Smooth muscle cell (in vitro differentiated cells): Measurements from ENCODE around the gene PCP4. TPM values are rescaled to one million over a fixed set of nuclear protein-coding genes. Genes with fewer than 3 reads are reported as not detected.

Experiments
- DNase-seq: peaks from one replicate; lab custom pipeline; 2025; ENCODE audit not compliant: unreplicated experiment; lab: John Stamatoyannopoulos, UW
- H2AFZ ChIP-seq: fragments of 200-600 bp; sonication (generic); 2 replicates; pipeline ENCODE4 v1.6.0; 2016; ENCODE audit warnings: antibody characterized with exemption, low read depth, mild to moderate bottlenecking
- H3F3A ChIP-seq: fragments of 200-600 bp; sonication (generic); 2 replicates; pipeline ENCODE4 v1.6.0; 2017; ENCODE audit warnings: antibody characterized with exemption, low read depth
- H3K27ac ChIP-seq: fragments of 200-600 bp; sonication (generic); 2 replicates; pipeline ENCODE4 v1.5.1; 2016; ENCODE audit warnings: low read depth, mild to moderate bottlenecking
- H3K27me3 ChIP-seq: fragments of 200-600 bp; sonication (generic); 2 replicates; pipeline ENCODE4 v1.6.1; 2016; ENCODE audit warnings: low read depth, mild to moderate bottlenecking
- H3K36me3 ChIP-seq: fragments of 200-600 bp; sonication (generic); 2 replicates; pipeline ENCODE4 v1.5.1; 2016; ENCODE audit warnings: low read depth
- H3K4me1 ChIP-seq: fragments of 200-600 bp; sonication (generic); 2 replicates; pipeline ENCODE4 v1.5.1; 2016; ENCODE audit warnings: low read depth
- H3K4me2 ChIP-seq: fragments of 200-600 bp; sonication (generic); 2 replicates; pipeline ENCODE4 v1.6.0; 2016; ENCODE audit warnings: mild to moderate bottlenecking
- H3K4me3 ChIP-seq: fragments of 200-600 bp; sonication (generic); 2 replicates; pipeline ENCODE4 v1.5.1; 2016; ENCODE audit warnings: mild to moderate bottlenecking
- H3K79me2 ChIP-seq: fragments of 200-600 bp; sonication (generic); 2 replicates; pipeline ENCODE4 v1.6.0; 2016; ENCODE audit warnings: low read depth, mild to moderate bottlenecking
- H3K9ac ChIP-seq: fragments of 200-600 bp; sonication (generic); 2 replicates; pipeline ENCODE4 v1.6.0; 2016; ENCODE audit warnings: low read depth
- H3K9me3 ChIP-seq: fragments of 200-600 bp; sonication (generic); replicated peaks from 2 replicates; pipeline ENCODE4 v1.5.1; 2016; ENCODE audit warnings: low read depth
- H4K20me1 ChIP-seq: fragments of 200-600 bp; sonication (generic); 2 replicates; pipeline ENCODE4 v1.6.0; 2016; ENCODE audit warnings: low read depth
- CTCF ChIP-seq: fragments of 200-600 bp; sonication (generic); IDR thresholded peaks from 2 replicates; pipeline ENCODE4 v1.5.1; 2017; ENCODE audit warnings: borderline replicate concordance, mild to moderate bottlenecking, antibody characterized with exemption; ENCODE audit not compliant: insufficient read depth, poor library complexity, severe bottlenecking
- WGBS: methylation state at CpG from one replicate; pipeline ENCODE4 v1.1.7; 2016; ENCODE audit warnings: low lambda C conversion rate; 5-methylcytosine and 5-hydroxymethylcytosine counted together
- polyA plus RNA-seq: library from polyadenylated mRNA; unstranded; fragments of >200 nt; fragmentation: Nextera tagmentation; extraction: Ambion mirVana; gene quantifications from 2 replicates; pipeline ENCODE4 v1.2.1, GENCODE V29; 2016
- total RNA-seq: library from RNA; depleted of rRNA; stranded (reverse); fragments of >200 nt; gene quantifications from 2 replicates; pipeline ENCODE4 v1.2.3, GENCODE V29; 2014

Gene PCP4
- total and polyA plus RNA-seq, 2 experiments from 2014 or later = not detected

GRCh38 chr21:39854572-39854971, 12.7 kb upstream of the PCP4 start:
- Histone ChIP-seq H3K9ac (no peak overlapping the region), H3F3A (no peaks in the 10 kb centered on the region), H3K27ac (no peak overlapping the region), H3K36me3 (no peaks in the 10 kb centered on the region), H3K79me2 (no peaks in the 10 kb centered on the region), H3K9me3 (no peaks in the 10 kb centered on the region), H3K4me3 (no peak overlapping the region), H3K27me3 (no peaks in the 10 kb centered on the region), H4K20me1 (no peaks in the 10 kb centered on the region), H3K4me1 (no peaks in the 10 kb centered on the region), H2AFZ (no peak overlapping the region), H3K4me2 (no peak overlapping the region)
- DNase-seq = no peak
- 94% methylated on average over 6 of the region's 6 CpGs for WGBS
- TF ChIP-seq CTCF = no peak

GRCh38 chr21:39855595-39855994, 11.6 kb upstream of the PCP4 start:
- no peaks in the 10 kb centered on the region for H3F3A ChIP-seq
- H3K4me1 ChIP-seq = no peaks in the 10 kb centered on the region
- no peaks in the 10 kb centered on the region for H3K9me3 ChIP-seq
- H3K4me3 ChIP-seq = no peak overlapping the region
- no peak overlapping the region for H3K9ac ChIP-seq
- H3K27me3 ChIP-seq = no peaks in the 10 kb centered on the region
- no peak overlapping the region for H2AFZ ChIP-seq
- WGBS = 93% methylated on average over 4 of the region's 4 CpGs
- DNase-seq = no peak
- H4K20me1 ChIP-seq = no peaks in the 10 kb centered on the region
- no peak overlapping the region for H3K27ac ChIP-seq
- H3K79me2 ChIP-seq = no peaks in the 10 kb centered on the region
- no peaks in the 10 kb centered on the region for H3K36me3 ChIP-seq
- no peak overlapping the region for H3K4me2 ChIP-seq
- no peak for TF ChIP-seq CTCF

- H3K4me1 ChIP-seq = no peaks in the 10 kb centered on the region
- H3K9ac ChIP-seq = no peak overlapping the region
- no peak overlapping the region for H3K4me3 ChIP-seq
Observed at GRCh38 chr21:39860600-39860999, 6.6 kb upstream of the PCP4 start.

More at GRCh38 chr21:39860600-39860999, 6.6 kb upstream of the PCP4 start:
- Histone ChIP-seq H4K20me1 (no peaks in the 10 kb centered on the region), H3K36me3 (no peaks in the 10 kb centered on the region), H2AFZ (no peak overlapping the region), H3K9me3 (no peaks in the 10 kb centered on the region), H3F3A (no peaks in the 10 kb centered on the region), H3K4me2 (no peak overlapping the region), H3K27ac (no peak overlapping the region), H3K79me2 (no peaks in the 10 kb centered on the region), H3K27me3 (no peaks in the 10 kb centered on the region)
- TF ChIP-seq CTCF = no peak
- WGBS = 82% methylated on average over 1 of the region's 1 CpG
- DNase-seq = no peak
